ENCODE measurements around the gene PKP4.

Gene PKP4

DNA sequence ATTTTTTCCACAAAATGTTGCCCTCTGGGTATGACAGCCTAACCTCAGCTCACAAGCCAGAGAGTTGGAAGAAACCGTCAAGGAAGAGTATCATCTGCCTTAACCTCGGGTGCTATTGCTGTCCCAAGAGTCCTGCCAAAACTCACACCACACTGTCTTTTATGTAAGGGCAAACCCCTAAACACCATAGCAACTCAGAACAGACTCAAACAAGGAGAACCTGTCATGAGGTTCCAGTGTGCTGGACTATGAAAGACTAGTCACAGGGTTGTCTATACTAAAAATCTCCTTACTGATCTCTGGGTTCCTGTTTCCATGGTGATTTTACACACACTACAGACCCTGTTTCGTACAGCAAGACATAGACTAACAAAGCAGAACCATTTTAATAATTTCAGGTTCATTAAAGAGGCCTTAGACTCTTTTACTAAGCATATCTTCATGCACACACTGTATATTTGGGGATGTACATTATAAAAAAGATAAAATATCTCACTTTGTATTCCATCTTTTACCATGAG is 159.8 kb downstream of the PKP4 start:
- TF ChIP-seq EZH2 (IDR thresholded peaks at IDR 0.05; ENCODE audit: borderline replicate concordance, low read depth, low read length, severe bottlenecking) = no peak
- TF ChIP-seq, protein P1, sequence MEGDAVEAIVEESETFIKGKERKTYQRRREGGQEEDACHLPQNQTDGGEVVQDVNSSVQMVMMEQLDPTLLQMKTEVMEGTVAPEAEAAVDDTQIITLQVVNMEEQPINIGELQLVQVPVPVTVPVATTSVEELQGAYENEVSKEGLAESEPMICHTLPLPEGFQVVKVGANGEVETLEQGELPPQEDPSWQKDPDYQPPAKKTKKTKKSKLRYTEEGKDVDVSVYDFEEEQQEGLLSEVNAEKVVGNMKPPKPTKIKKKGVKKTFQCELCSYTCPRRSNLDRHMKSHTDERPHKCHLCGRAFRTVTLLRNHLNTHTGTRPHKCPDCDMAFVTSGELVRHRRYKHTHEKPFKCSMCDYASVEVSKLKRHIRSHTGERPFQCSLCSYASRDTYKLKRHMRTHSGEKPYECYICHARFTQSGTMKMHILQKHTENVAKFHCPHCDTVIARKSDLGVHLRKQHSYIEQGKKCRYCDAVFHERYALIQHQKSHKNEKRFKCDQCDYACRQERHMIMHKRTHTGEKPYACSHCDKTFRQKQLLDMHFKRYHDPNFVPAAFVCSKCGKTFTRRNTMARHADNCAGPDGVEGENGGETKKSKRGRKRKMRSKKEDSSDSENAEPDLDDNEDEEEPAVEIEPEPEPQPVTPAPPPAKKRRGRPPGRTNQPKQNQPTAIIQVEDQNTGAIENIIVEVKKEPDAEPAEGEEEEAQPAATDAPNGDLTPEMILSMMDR (IDR thresholded peaks at IDR 0.05; ENCODE audit: borderline replicate concordance, extremely low read depth, low read length, poor library complexity, severe bottlenecking) = no peak
- Histone ChIP-seq H3K9ac (ENCODE audit: low read depth, low read length) (no peak overlapping the region), H3K4me2 (ENCODE audit: insufficient read depth, low read length) (no peak overlapping the region), H3K9me3 (ENCODE audit: insufficient read depth, low read length, severe bottlenecking) (no peaks in the 10 kb centered on the region), H2AFZ (ENCODE audit: low read depth, low read length) (no peak overlapping the region), H3K4me1 (ENCODE audit: insufficient read depth, low read length) (no peaks in the 10 kb centered on the region), H3K36me3 (ENCODE audit: insufficient read depth, low read length) (peaks cover 20% of the 10 kb centered on the region; the same call in 1 of the 2 replicates), H3K27ac (ENCODE audit: low read length) (no peak overlapping the region), H3K79me2 (ENCODE audit: insufficient read depth, low read length) (no peaks in the 10 kb centered on the region), H3K27me3 (ENCODE audit: insufficient read depth, low read length, poor library complexity) (no peaks in the 10 kb centered on the region), H3K4me3 (ENCODE audit: low read depth in 1 of 2, low read length in 2 of 2) (no peak overlapping the region), H4K20me1 (ENCODE audit: insufficient read depth, low read length) (no peaks in the 10 kb centered on the region)
- ATAC-seq (ENCODE audit: insufficient read depth, low read depth) = no peak
- DNase-seq = no peak

GRCh38 chr2:158618891-158619490 is 162.2 kb downstream of the PKP4 start:
- H2AFZ ChIP-seq (ENCODE audit: low read depth, low read length) = no peak overlapping the region
- H3K4me2 ChIP-seq (ENCODE audit: insufficient read depth, low read length) = no peak overlapping the region
- H3K4me1 ChIP-seq (ENCODE audit: insufficient read depth, low read length) = no peaks in the 10 kb centered on the region
- no peak overlapping the region for H3K27ac ChIP-seq (ENCODE audit: low read length)
- H3K9me3 ChIP-seq (ENCODE audit: insufficient read depth, low read length, severe bottlenecking) = no peaks in the 10 kb centered on the region
- no peak overlapping the region for H3K4me3 ChIP-seq (ENCODE audit: low read depth in 1 of 2, low read length in 2 of 2)
- peaks cover 43% of the 10 kb centered on the region; the same call in 1 of the 2 replicates for H3K36me3 ChIP-seq (ENCODE audit: insufficient read depth, low read length)
- DNase-seq (no peak), ATAC-seq (ENCODE audit: insufficient read depth, low read depth) (no peak)
- no peaks in the 10 kb centered on the region for H3K79me2 ChIP-seq (ENCODE audit: insufficient read depth, low read length)
- TF ChIP-seq EZH2 (IDR thresholded peaks at IDR 0.05; ENCODE audit: borderline replicate concordance, low read depth, low read length, severe bottlenecking) = no peak
- TF ChIP-seq, protein P1 (IDR thresholded peaks at IDR 0.05; ENCODE audit: borderline replicate concordance, extremely low read depth, low read length, poor library complexity, severe bottlenecking) = no peak
- no peak overlapping the region; the same call in 1 of the 2 replicates for H3K9ac ChIP-seq (ENCODE audit: low read depth, low read length)
- no peaks in the 10 kb centered on the region for H4K20me1 ChIP-seq (ENCODE audit: insufficient read depth, low read length)
- no peaks in the 10 kb centered on the region for H3K27me3 ChIP-seq (ENCODE audit: insufficient read depth, low read length, poor library complexity)

GRCh38 chr2:158619496-158619895 is 162.7 kb downstream of the PKP4 start:
- Histone ChIP-seq H3K79me2 (ENCODE audit: insufficient read depth, low read length) (no peaks in the 10 kb centered on the region), H3K9me3 (ENCODE audit: insufficient read depth, low read length, severe bottlenecking) (no peaks in the 10 kb centered on the region), H3K4me3 (ENCODE audit: low read depth in 1 of 2, low read length in 2 of 2) (no peak overlapping the region), H3K9ac (ENCODE audit: low read depth, low read length) (no peak overlapping the region), H3K4me1 (ENCODE audit: insufficient read depth, low read length) (no peaks in the 10 kb centered on the region), H3K27me3 (ENCODE audit: insufficient read depth, low read length, poor library complexity) (no peaks in the 10 kb centered on the region), H2AFZ (ENCODE audit: low read depth, low read length) (no peak overlapping the region), H3K36me3 (ENCODE audit: insufficient read depth, low read length) (peaks cover 47% of the 10 kb centered on the region; the same call in 1 of the 2 replicates), H3K4me2 (ENCODE audit: insufficient read depth, low read length) (no peak overlapping the region), H4K20me1 (ENCODE audit: insufficient read depth, low read length) (no peaks in the 10 kb centered on the region), H3K27ac (ENCODE audit: low read length) (no peak overlapping the region)
- no peak for DNase-seq
- TF ChIP-seq EZH2 (IDR thresholded peaks at IDR 0.05; ENCODE audit: borderline replicate concordance, low read depth, low read length, severe bottlenecking) = no peak
- TF ChIP-seq, protein P1 (IDR thresholded peaks at IDR 0.05; ENCODE audit: borderline replicate concordance, extremely low read depth, low read length, poor library complexity, severe bottlenecking) = no peak
- peak; percentile 44; the same call in 2 of the 3 replicates for ATAC-seq (ENCODE audit: insufficient read depth, low read depth)
